PFSK-1 (cell line): ENCODE results near the gene UBAP2.

Experiments
- FOXP2 ChIP-seq: optimal IDR thresholded peaks from 2 replicates; pipeline ENCODE3; 2011; ENCODE audit warnings: borderline replicate concordance, control low read depth, inconsistent platforms; ENCODE audit not compliant: insufficient read depth; ENCODE audit errors: extremely low read length, extremely low read depth
- POLR2AphosphoS5 ChIP-seq: IDR thresholded peaks from 2 replicates; pipeline ENCODE4 v1.6.1; 2012; ENCODE audit warnings: low read depth, mild to moderate bottlenecking, control low read depth, low read length, moderate library complexity
- REST ChIP-seq, 2 experiments: IDR thresholded peaks; 2 replicates each; pipeline versions ENCODE4 v1.6.1 to v1.8.0; 2011 to 2012; ENCODE audit warnings: low read depth in 2 of 2, low read length in 2 of 2, control low read depth in 1 of 2, inconsistent platforms in 1 of 2, mild to moderate bottlenecking in 1 of 2, moderate library complexity in 1 of 2; ENCODE audit not compliant: insufficient read depth in 1 of 2
- SIN3A ChIP-seq: IDR thresholded peaks from 2 replicates; pipeline ENCODE4 v1.6.1; 2012; ENCODE audit warnings: mild to moderate bottlenecking, low read length, moderate library complexity, borderline replicate concordance; ENCODE audit not compliant: insufficient read depth
- TAF1 ChIP-seq: IDR thresholded peaks from 2 replicates; pipeline ENCODE4 v1.6.1; 2012; ENCODE audit warnings: low read length, control low read depth, borderline replicate concordance; ENCODE audit not compliant: insufficient read depth

GRCh38 chr9:33917036-33917435 lies 131.7 kb downstream of the UBAP2 start:
- TF ChIP-seq TAF1 (no peak), SIN3A (no peak), REST (IDR thresholded peaks at IDR 0.05; ENCODE audit: insufficient read depth in 1 of 2, low read depth in 2 of 2, low read length in 2 of 2) (no peak), FOXP2 (no peak), POLR2AphosphoS5 (no peak)
